Ovary (tissue), 3 donors: ENCODE data around the gene GREB1L.

Experiments
- CTCF ChIP-seq, 3 donors: fragments of 450-650 bp in 2 of 3; fragments of 200-600 bp in 1 of 3; IDR thresholded peaks; one replicate each; pipeline versions ENCODE4 v1.5.1 to v1.8.0; 2016 to 2022; ENCODE audit warnings: antibody characterized with exemption in 3 of 3, mild to moderate bottlenecking in 1 of 3
- POLR2A ChIP-seq: fragments of 450-650 bp; IDR thresholded peaks from one replicate; pipeline ENCODE4 v1.6.1; 2017; ENCODE audit warnings: antibody characterized with exemption, mild to moderate bottlenecking, moderate library complexity
- donor health status: DM: no; HTN: no; CAD: no.

GRCh38 chr18:21205695-21206094 is 36.3 kb upstream of the GREB1L start:
- TF ChIP-seq POLR2A (no peak), CTCF (IDR thresholded peaks at IDR 0.05) (no peak)
